ENCODE measurements around the gene HIVEP1.

HIVEP1 gene

GRCh38 chr6:12200015-12200564 is 188.0 kb downstream of the HIVEP1 start:
- in situ Hi-C loops (cut with HindIII; ENCODE audit: low pct_unique_long_range_greater_than_20kb, low sequenced_read_pairs), result no loop called here
- TF ChIP-seq JUND (IDR thresholded peaks at IDR 0.05; ENCODE audit: low read depth), result no peak
- DNase-seq (ENCODE audit: low read depth in 1 of 2, low spot score in 1 of 2), result no peak

GRCh38 chr6:12200761-12201160 is 188.6 kb downstream of the HIVEP1 start:
- no peak for TF ChIP-seq JUND (IDR thresholded peaks at IDR 0.05; ENCODE audit: low read depth)
- DNase-seq (ENCODE audit: low read depth in 1 of 2, low spot score in 1 of 2), result no peak
- in situ Hi-C loops (cut with HindIII; ENCODE audit: low pct_unique_long_range_greater_than_20kb, low sequenced_read_pairs), result no loop called here

GRCh38 chr6:12203001-12203400 is 190.9 kb downstream of the HIVEP1 start:
- in situ Hi-C loops (cut with HindIII; ENCODE audit: low pct_unique_long_range_greater_than_20kb, low sequenced_read_pairs), result no loop called here
- no peak for DNase-seq (ENCODE audit: low read depth in 1 of 2, low spot score in 1 of 2)
- no peak for TF ChIP-seq JUND (IDR thresholded peaks at IDR 0.05; ENCODE audit: low read depth)

- DNase-seq (ENCODE audit: low read depth in 1 of 2, low spot score in 1 of 2), result no peak
- in situ Hi-C loops (cut with HindIII; ENCODE audit: low pct_unique_long_range_greater_than_20kb, low sequenced_read_pairs), result no loop called here
- no peak for TF ChIP-seq JUND (IDR thresholded peaks at IDR 0.05; ENCODE audit: low read depth)
Measured at GRCh38 chr6:12208190-12208589, 196.1 kb downstream of the HIVEP1 start.

- TF ChIP-seq JUND (IDR thresholded peaks at IDR 0.05; ENCODE audit: low read depth), result no peak
- no peak for DNase-seq (ENCODE audit: low read depth in 1 of 2, low spot score in 1 of 2)
- in situ Hi-C loops (cut with HindIII; ENCODE audit: low pct_unique_long_range_greater_than_20kb, low sequenced_read_pairs), result no loop called here
Measured at GRCh38 chr6:12208673-12209072, 196.6 kb downstream of the HIVEP1 start.
